IMR-90 (cell line): ENCODE results near the gene NWD2.

Experiments used
- ELK1 ChIP-seq: fragments of 150-350 bp; IDR thresholded peaks from 2 replicates; pipeline ENCODE4 v1.6.1; 2016; ENCODE audit warnings: low read depth, mild to moderate bottlenecking, low read length, moderate library complexity, borderline replicate concordance
- FOS ChIP-seq: fragments of 150-350 bp; IDR thresholded peaks from 2 replicates; pipeline ENCODE4 v1.6.1; 2016; ENCODE audit warnings: low read depth, low read length
- MAFK ChIP-seq: IDR thresholded peaks from 2 replicates; pipeline ENCODE4 v1.6.1; 2012; ENCODE audit warnings: low read depth, low read length, improper control_type of control experiment
- POLR2A ChIP-seq: IDR thresholded peaks from 2 replicates; pipeline ENCODE4 v1.6.1; 2012; ENCODE audit warnings: mild to moderate bottlenecking, low read depth, low read length
- TF ChIP-seq, protein P1 (sequence below): conservative IDR thresholded peaks from 2 replicates; pipeline ENCODE4 v1.5.1; 2012; ENCODE audit warnings: mild to moderate bottlenecking, low read depth, low read length, improper control_type of control experiment

GRCh38 chr4:37393889-37394288 lies 149.3 kb downstream of the NWD2 start:
- no peak for TF ChIP-seq POLR2A
- TF ChIP-seq ELK1, result no peak
- TF ChIP-seq, protein P1, sequence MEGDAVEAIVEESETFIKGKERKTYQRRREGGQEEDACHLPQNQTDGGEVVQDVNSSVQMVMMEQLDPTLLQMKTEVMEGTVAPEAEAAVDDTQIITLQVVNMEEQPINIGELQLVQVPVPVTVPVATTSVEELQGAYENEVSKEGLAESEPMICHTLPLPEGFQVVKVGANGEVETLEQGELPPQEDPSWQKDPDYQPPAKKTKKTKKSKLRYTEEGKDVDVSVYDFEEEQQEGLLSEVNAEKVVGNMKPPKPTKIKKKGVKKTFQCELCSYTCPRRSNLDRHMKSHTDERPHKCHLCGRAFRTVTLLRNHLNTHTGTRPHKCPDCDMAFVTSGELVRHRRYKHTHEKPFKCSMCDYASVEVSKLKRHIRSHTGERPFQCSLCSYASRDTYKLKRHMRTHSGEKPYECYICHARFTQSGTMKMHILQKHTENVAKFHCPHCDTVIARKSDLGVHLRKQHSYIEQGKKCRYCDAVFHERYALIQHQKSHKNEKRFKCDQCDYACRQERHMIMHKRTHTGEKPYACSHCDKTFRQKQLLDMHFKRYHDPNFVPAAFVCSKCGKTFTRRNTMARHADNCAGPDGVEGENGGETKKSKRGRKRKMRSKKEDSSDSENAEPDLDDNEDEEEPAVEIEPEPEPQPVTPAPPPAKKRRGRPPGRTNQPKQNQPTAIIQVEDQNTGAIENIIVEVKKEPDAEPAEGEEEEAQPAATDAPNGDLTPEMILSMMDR, result no peak
- no peak for TF ChIP-seq MAFK
- no peak for TF ChIP-seq FOS
